Stimulated activated memory B cell treated with anti-CD40 and anti-IgM and Interleukin-4, amounts not matched to agents 10 μg/mL and 1 μg/mL and 100 μg/mL, for 72 hours (primary cell): ENCODE measurements around the gene SNX20.
A peak's percentile ranks its signal among the peaks of the same experiment; 100 is the strongest.

ENCODE experiments used
- ATAC-seq: fragments of 150-1000 bp; cut with Tn5 transposase; 2 replicates; pipeline ENCODE4 v1.10.0; 2021
- H3K27ac Mint-ChIP-seq: one replicate; pipeline ENCODE4 v1.8.0; 2022; ENCODE audit warnings: mild to moderate bottlenecking, mixed read lengths
- H3K27me3 Mint-ChIP-seq: one replicate; pipeline ENCODE4 v1.8.0; 2022; ENCODE audit warnings: mixed read lengths
- H3K36me3 Mint-ChIP-seq: one replicate; pipeline ENCODE4 v1.8.0; 2022; ENCODE audit warnings: mixed read lengths
- H3K4me1 Mint-ChIP-seq: one replicate; pipeline ENCODE4 v1.8.0; 2022; ENCODE audit warnings: mixed read lengths
- H3K4me3 Mint-ChIP-seq: one replicate; pipeline ENCODE4 v1.8.0; 2022; ENCODE audit warnings: mild to moderate bottlenecking, moderate library complexity, mixed read lengths
- H3K9me3 Mint-ChIP-seq: one replicate; pipeline ENCODE4 v1.8.0; 2022; ENCODE audit warnings: mixed read lengths

Gene SNX20

GRCh38 chr16:50709980-50710379 is 28.9 kb upstream of the SNX20 start:
- ATAC-seq = no peak
- peaks cover 9% of the 10 kb centered on the region for H3K9me3 Mint-ChIP-seq
- peaks cover 12% of the 10 kb centered on the region for H3K36me3 Mint-ChIP-seq
- peak overlapping the region; percentile 61 for H3K27ac Mint-ChIP-seq
- H3K27me3 Mint-ChIP-seq = no peaks in the 10 kb centered on the region
- H3K4me1 Mint-ChIP-seq = peaks cover 44% of the 10 kb centered on the region
- no peak overlapping the region for H3K4me3 Mint-ChIP-seq

DNA sequence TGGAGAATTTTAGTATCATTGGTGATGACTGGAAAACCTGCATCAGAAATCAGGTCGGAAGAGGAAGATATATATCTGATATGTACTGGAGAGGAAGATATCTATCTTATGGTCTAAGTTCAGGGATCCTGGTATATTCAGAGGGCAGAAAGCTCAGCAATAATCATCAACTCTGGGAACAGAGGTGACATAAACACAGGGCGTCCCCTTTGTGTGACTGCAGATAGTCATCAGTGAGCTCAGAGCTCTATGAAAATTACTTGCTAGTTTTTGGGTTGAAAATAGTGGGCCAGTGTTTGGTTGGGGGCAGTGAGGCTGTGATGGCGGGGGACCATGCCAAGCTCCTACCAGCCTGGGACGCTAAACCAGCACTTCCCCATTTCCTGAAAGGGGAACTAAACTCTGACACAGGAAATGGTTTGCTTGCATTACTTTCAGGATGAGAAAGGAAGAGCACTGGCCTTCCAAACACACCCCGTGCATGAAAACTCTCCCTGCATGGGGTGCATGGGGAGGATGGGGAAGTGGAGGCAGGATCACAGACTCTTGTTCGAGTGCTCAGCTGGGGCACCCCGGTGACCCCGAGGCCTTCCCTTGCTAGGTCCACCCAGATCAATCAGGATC is 28.1 kb upstream of the SNX20 start:
- peak; percentile 82 for ATAC-seq
- peak overlapping the region; percentile 46 for H3K4me3 Mint-ChIP-seq
- peaks cover 44% of the 10 kb centered on the region for H3K4me1 Mint-ChIP-seq
- H3K36me3 Mint-ChIP-seq = peaks cover 18% of the 10 kb centered on the region
- peak overlapping the region; percentile 61 for H3K27ac Mint-ChIP-seq
- peaks cover 11% of the 10 kb centered on the region for H3K9me3 Mint-ChIP-seq
- H3K27me3 Mint-ChIP-seq = no peaks in the 10 kb centered on the region

- no peaks in the 10 kb centered on the region for H3K27me3 Mint-ChIP-seq
- H3K4me1 Mint-ChIP-seq = peaks cover 44% of the 10 kb centered on the region
- ATAC-seq = peak; percentile 59
- peak overlapping the region; percentile 61 for H3K27ac Mint-ChIP-seq
- H3K9me3 Mint-ChIP-seq = peaks cover 14% of the 10 kb centered on the region
- peak overlapping the region; percentile 46 for H3K4me3 Mint-ChIP-seq
- peaks cover 25% of the 10 kb centered on the region for H3K36me3 Mint-ChIP-seq
Measured at GRCh38 chr16:50708373-50709060, 27.4 kb upstream of the SNX20 start.

GRCh38 chr16:50706250-50706649 is 25.1 kb upstream of the SNX20 start:
- Mint-ChIP-seq H3K36me3 (peaks cover 25% of the 10 kb centered on the region), H3K9me3 (peaks cover 14% of the 10 kb centered on the region), H3K27ac (peak overlapping the region; percentile 48), H3K27me3 (no peaks in the 10 kb centered on the region), H3K4me3 (no peak overlapping the region), H3K4me1 (peaks cover 47% of the 10 kb centered on the region)
- ATAC-seq = no peak

DNA sequence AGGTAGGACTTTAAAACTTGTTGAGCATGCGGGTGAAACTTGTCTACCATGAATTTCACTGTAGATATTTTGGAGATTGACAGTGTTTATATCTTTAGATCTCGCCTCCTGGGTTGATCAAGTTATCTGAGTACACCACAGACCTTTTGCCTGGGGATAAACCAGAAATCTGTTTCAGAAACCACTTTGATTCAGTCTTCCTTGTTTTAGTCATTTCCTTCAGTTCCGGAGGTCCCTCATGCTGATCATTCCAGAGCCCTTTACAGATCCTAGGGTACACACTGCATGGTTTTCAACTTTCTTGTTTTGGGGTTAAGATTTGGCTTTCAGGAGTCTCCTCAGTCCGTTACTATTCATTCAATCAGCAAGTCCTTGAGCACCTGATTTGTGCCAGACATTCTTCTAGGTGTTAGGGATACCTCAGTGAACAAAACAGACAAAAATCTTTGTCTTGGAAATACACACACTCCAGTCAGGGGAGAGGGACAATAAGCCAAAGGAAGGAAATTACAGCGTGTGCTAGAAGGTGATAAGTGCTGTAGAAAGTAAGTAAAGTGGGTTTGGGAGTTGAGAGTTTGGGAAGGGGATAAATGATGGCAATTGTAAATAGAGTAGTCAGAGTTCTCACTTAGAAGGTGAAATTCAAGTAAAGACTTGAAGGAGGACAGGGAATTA is 24.5 kb upstream of the SNX20 start:
- ATAC-seq = no peak
- Mint-ChIP-seq H3K4me1 (peaks cover 51% of the 10 kb centered on the region), H3K27ac (peak overlapping the region; percentile 48), H3K9me3 (peaks cover 14% of the 10 kb centered on the region), H3K27me3 (no peaks in the 10 kb centered on the region), H3K36me3 (peaks cover 25% of the 10 kb centered on the region), H3K4me3 (no peak overlapping the region)

GRCh38 chr16:50704245-50704644 is 23.1 kb upstream of the SNX20 start:
- peaks cover 14% of the 10 kb centered on the region for H3K9me3 Mint-ChIP-seq
- H3K27me3 Mint-ChIP-seq = no peaks in the 10 kb centered on the region
- no peak for ATAC-seq
- no peak overlapping the region for H3K4me3 Mint-ChIP-seq
- peaks cover 51% of the 10 kb centered on the region for H3K4me1 Mint-ChIP-seq
- peaks cover 25% of the 10 kb centered on the region for H3K36me3 Mint-ChIP-seq
- no peak overlapping the region for H3K27ac Mint-ChIP-seq

- no peak overlapping the region for H3K4me3 Mint-ChIP-seq
- peaks cover 51% of the 10 kb centered on the region for H3K4me1 Mint-ChIP-seq
- H3K9me3 Mint-ChIP-seq = peaks cover 14% of the 10 kb centered on the region
- peaks cover 25% of the 10 kb centered on the region for H3K36me3 Mint-ChIP-seq
- peak overlapping the region; percentile 90 for H3K27ac Mint-ChIP-seq
- ATAC-seq = no peak
- no peaks in the 10 kb centered on the region for H3K27me3 Mint-ChIP-seq
Measured at GRCh38 chr16:50702725-50703124, 21.6 kb upstream of the SNX20 start.

- H3K4me1 Mint-ChIP-seq = peaks cover 68% of the 10 kb centered on the region
- peaks cover 2% of the 10 kb centered on the region for H3K9me3 Mint-ChIP-seq
- H3K4me3 Mint-ChIP-seq = peak overlapping the region; percentile 5
- peaks cover 9% of the 10 kb centered on the region for H3K36me3 Mint-ChIP-seq
- ATAC-seq = peak; percentile 62
- no peaks in the 10 kb centered on the region for H3K27me3 Mint-ChIP-seq
- H3K27ac Mint-ChIP-seq = peak overlapping the region; percentile 90
Measured at GRCh38 chr16:50699326-50700159, 18.4 kb upstream of the SNX20 start.

DNA sequence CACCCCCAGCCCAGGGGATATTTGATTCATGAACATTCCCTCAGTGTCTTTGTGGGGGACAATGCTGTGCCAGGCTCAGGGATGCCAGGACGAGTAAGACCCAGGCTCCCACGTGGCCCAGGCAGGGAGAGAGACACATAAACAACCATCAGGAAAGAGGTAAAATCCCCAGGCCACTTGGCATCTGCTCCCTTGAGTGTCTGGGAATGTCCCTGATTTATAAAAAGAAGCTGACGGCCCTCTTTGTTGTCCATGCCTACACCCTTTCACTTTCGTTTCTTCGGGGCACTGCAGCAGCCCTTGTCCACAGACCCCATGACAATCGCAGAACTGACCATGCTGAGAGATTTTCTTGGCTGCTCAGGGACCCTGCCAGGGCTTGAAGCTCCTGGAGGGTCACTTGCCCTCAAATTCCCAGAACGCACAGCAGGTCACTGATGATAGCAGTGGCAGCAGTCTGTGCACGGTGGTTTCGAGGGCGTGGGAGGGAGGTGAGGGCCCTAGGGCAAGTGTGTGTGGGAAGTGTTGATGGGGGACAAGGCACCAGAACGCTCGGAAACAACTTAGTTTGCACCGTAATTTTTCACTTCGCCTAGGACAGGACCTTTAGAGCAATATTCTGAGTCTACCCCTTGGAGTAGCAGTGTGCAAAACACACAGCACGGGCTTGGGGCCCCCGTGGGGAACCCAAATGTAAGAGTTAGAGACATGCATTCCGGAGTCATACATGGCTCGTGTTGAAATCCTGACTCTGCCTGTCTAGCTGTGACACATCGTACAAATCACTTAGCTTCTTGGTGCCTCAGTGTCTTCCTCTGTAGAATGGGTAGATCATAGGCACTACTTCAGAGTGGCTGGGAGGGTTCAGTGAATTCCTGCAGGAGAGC is 17.0 kb upstream of the SNX20 start:
- peak overlapping the region; percentile 87 for H3K4me3 Mint-ChIP-seq
- no peaks in the 10 kb centered on the region for H3K27me3 Mint-ChIP-seq
- peaks cover 78% of the 10 kb centered on the region for H3K4me1 Mint-ChIP-seq
- no peaks in the 10 kb centered on the region for H3K9me3 Mint-ChIP-seq
- H3K27ac Mint-ChIP-seq = peak overlapping the region; percentile 90
- H3K36me3 Mint-ChIP-seq = no peaks in the 10 kb centered on the region
- ATAC-seq = peak; percentile 77

- H3K4me3 Mint-ChIP-seq = peak overlapping the region; percentile 87
- H3K27me3 Mint-ChIP-seq = no peaks in the 10 kb centered on the region
- H3K9me3 Mint-ChIP-seq = no peaks in the 10 kb centered on the region
- ATAC-seq = no peak
- H3K36me3 Mint-ChIP-seq = no peaks in the 10 kb centered on the region
- peaks cover 86% of the 10 kb centered on the region for H3K4me1 Mint-ChIP-seq
- peak overlapping the region; percentile 90 for H3K27ac Mint-ChIP-seq
Measured at GRCh38 chr16:50697421-50697715, 16.3 kb upstream of the SNX20 start.

DNA sequence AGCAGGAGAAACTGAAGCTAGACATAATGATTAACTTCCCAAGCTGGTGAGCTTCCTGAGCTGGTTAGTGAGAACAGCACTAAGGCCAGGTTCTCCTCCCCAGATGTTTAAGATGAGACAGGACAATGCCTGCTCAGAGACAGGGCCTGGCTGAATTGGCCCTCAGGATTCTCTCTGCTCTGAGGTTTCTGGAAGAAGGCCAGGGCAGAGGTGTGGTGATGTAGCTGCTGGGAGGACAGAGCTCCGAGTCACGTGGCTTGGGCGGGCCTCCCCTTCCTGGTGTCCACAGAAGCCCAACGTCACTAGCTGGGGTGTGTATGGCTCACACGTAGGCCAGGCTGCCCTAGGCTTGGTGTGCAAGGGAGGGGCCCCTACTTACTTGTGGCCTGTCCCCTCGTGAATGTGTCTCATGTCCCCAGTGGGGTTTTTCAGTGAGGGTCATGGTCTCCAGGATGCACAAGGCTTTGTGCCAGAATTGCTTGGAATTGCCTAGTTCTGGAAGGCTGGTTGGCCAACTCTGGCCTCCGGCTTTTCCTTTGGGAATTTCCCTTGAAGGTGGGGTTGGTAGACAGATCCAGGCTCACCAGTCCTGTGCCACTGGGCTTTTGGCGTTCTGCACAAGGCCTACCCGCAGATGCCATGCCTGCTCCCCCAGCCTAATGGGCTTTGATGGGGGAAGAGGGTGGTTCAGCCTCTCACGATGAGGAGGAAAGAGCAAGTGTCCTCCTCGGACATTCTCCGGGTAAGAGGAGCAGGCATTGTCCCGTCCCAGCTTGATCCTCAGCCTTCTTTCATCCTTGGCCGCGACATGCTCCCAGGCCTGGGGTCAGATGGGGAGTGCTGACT is 15.7 kb upstream of the SNX20 start:
- peak; percentile 34 for ATAC-seq
- peak overlapping the region; percentile 19 for H3K4me3 Mint-ChIP-seq
- no peaks in the 10 kb centered on the region for H3K27me3 Mint-ChIP-seq
- H3K36me3 Mint-ChIP-seq = no peaks in the 10 kb centered on the region
- H3K4me1 Mint-ChIP-seq = peaks cover 89% of the 10 kb centered on the region
- no peaks in the 10 kb centered on the region for H3K9me3 Mint-ChIP-seq
- H3K27ac Mint-ChIP-seq = peak overlapping the region; percentile 90

DNA sequence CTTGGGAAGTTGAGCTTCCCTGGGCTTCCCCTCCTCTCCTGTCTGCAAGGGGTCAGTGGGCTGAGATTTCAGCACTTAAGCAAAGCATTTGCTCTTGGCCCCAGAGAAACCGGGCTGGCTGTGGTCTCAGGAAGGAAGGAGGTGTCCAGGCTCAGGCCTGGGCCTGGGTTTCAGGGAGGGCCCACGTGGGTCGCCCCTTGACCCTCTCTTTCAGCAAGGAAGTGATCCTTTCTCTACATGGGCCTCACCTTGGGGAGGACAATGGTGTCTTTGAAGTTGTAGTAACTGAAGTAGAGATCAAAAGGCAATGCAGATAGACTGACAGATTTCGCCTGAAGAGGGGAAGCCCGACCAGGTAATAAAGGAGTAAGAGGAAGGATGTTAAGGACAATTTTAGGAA is 15.0 kb upstream of the SNX20 start:
- no peak for ATAC-seq
- Mint-ChIP-seq H3K4me3 (no peak overlapping the region), H3K27ac (peak overlapping the region; percentile 38), H3K4me1 (peaks cover 85% of the 10 kb centered on the region), H3K9me3 (no peaks in the 10 kb centered on the region), H3K36me3 (no peaks in the 10 kb centered on the region), H3K27me3 (no peaks in the 10 kb centered on the region)

DNA sequence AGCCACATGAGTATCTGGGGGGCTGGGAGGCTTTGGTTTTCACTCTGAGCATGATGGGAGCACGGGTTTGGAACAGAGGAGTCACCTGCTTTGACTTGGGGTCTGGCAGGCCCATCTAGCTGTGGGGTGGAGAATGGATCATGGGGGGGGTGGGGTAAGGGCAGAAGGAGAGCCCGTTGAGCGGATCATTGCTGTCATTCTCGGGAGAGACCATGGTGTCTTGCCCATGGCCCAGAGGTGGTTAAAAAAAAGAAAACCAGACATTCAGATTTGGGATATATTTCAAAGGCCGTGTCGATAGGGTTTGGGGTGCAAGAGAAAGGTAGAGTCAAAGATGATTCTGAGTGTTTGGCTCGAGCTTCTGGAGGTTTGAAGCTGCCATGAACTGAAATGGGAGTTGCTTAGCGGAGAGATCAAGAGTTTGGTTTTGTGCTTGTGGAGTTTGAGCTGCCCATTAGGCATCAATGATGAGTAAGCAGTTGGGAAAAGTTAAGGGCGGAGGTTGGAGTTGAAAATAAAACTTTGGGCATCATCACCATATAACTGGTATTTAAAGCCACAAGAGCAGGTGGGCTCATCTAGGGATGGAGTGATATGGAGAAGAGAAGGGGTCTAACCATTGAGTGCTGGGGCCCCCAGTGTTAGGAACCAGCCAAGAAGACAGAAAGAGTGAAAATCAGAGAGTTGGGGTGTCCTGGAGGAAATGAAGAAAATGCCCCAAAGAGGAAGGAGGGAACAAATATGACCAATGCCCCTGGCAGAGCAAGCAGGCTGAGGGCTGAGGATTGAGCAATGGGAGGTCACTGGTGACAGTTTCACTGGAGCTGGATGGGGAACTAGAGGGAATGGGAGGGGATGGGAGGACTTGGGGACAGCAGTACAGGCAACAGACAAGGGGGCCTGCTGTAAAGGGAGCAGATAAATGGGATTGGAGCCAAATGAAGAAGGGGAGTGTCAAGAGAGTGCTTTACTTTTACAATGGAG is 14.2 kb upstream of the SNX20 start:
- Mint-ChIP-seq H3K27me3 (no peaks in the 10 kb centered on the region), H3K4me1 (peaks cover 87% of the 10 kb centered on the region), H3K27ac (peak overlapping the region; percentile 38), H3K36me3 (no peaks in the 10 kb centered on the region), H3K4me3 (peak overlapping the region; percentile 4), H3K9me3 (no peaks in the 10 kb centered on the region)
- ATAC-seq = no peak
